Sigmoid colon (tissue), 4 donors: Measurements from ENCODE around the gene POU5F1.

Source experiments
- POLR2A ChIP-seq, 2 donors: fragments of 450-650 bp; IDR thresholded peaks; one replicate each; pipeline ENCODE4 v1.6.1; 2016; ENCODE audit warnings: antibody characterized with exemption in 2 of 2, mild to moderate bottlenecking in 2 of 2, moderate library complexity in 2 of 2
- POLR2AphosphoS5 ChIP-seq, 4 donors: sonication (generic); formaldehyde crosslinking; IDR thresholded peaks; one replicate each; pipeline ENCODE4 v1.6.1; 2017; ENCODE audit warnings: antibody characterized with exemption in 4 of 4
- TF ChIP-seq, protein P1 (sequence below), 4 experiments: fragments of 450-650 bp in 3 of 4; fragments of 200-600 bp in 1 of 4; IDR thresholded peaks; one replicate each; pipeline ENCODE4 v1.5.1; 2016 to 2019; ENCODE audit warnings: antibody characterized with exemption in 4 of 4, mild to moderate bottlenecking in 3 of 4, moderate library complexity in 2 of 4

DNA sequence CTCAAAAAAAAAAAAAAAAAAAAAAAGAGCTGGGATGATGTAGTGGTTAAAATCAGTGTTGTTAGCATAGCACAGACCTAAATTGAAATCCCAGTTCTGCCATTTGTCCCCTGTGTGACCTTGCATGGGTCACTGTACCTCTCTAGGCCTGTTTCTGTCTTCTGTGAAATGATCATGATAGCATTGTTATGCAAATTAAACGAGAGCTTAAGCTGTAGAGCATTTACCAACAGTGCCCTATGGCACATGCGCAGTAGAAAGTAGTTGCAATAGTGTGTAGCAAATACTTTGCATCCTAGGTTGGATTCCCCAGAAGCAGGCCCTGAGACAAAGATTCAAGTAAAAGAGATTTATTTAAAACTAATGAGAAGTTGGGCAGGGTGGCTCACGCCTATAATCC is 38.9 kb downstream of the POU5F1 start:
- TF ChIP-seq, protein P1, sequence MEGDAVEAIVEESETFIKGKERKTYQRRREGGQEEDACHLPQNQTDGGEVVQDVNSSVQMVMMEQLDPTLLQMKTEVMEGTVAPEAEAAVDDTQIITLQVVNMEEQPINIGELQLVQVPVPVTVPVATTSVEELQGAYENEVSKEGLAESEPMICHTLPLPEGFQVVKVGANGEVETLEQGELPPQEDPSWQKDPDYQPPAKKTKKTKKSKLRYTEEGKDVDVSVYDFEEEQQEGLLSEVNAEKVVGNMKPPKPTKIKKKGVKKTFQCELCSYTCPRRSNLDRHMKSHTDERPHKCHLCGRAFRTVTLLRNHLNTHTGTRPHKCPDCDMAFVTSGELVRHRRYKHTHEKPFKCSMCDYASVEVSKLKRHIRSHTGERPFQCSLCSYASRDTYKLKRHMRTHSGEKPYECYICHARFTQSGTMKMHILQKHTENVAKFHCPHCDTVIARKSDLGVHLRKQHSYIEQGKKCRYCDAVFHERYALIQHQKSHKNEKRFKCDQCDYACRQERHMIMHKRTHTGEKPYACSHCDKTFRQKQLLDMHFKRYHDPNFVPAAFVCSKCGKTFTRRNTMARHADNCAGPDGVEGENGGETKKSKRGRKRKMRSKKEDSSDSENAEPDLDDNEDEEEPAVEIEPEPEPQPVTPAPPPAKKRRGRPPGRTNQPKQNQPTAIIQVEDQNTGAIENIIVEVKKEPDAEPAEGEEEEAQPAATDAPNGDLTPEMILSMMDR (IDR thresholded peaks at IDR 0.05): no peak
- TF ChIP-seq POLR2AphosphoS5 (IDR thresholded peaks at IDR 0.05) (no peak), POLR2A (IDR thresholded peaks at IDR 0.05) (no peak)
